Panc1 (cell line): ENCODE results near the gene TRAK1. TPM values are rescaled to one million over a fixed set of nuclear protein-coding genes. Genes with fewer than 3 reads are reported as not detected.
A peak's percentile ranks its signal among the peaks of the same experiment; 100 is the strongest.

Experiments used
- ATAC-seq: fragments of 200-7000 bp; cut with Tn5 transposase; 2 replicates; pipeline ENCODE4 v1.9.1; 2020; ENCODE audit warnings: mild to moderate bottlenecking, moderate library complexity
- BruUV-seq: library from RNA; stranded (reverse); fragments of 400-500 nt; replicated peaks from 2 replicates; lab custom pipeline; 2021; lab: Mats Ljungman, UMichigan
- CTCF ChIA-PET: fragments of 300-600 bp; sonication (Branson Sonifier 250); formaldehyde crosslinking; loops from one replicate; lab custom pipeline; 2022; ENCODE audit warnings: antibody characterized with exemption; lab: Charles Lee
- POLR2A ChIA-PET: fragments of 300-600 bp; sonication (Branson Sonifier 250); formaldehyde crosslinking; loops from one replicate; lab custom pipeline; 2022; ENCODE audit warnings: antibody characterized with exemption; lab: Charles Lee
- DNase-seq: peaks from one replicate; pipeline ENCODE4 v3.0.0-alpha.2; 2010; ENCODE audit warnings: low read depth, low spot score
- H3K27ac ChIP-seq: 2 replicates; pipeline ENCODE4 v1.5.1; 2011; ENCODE audit warnings: mild to moderate bottlenecking, low read length, inconsistent platforms
- H3K27me3 ChIP-seq: fragments of 200-500 bp; sonication (Bioruptor generic); 2 replicates; pipeline ENCODE4 v1.6.0; 2014; ENCODE audit warnings: low read length, inconsistent platforms; ENCODE audit not compliant: control insufficient read depth, insufficient read depth
- H3K36me3 ChIP-seq: fragments of 200-500 bp; sonication (Bioruptor generic); 2 replicates; pipeline ENCODE4 v1.5.1; 2014; ENCODE audit warnings: inconsistent platforms, mild to moderate bottlenecking, low read length, moderate library complexity; ENCODE audit not compliant: control insufficient read depth, insufficient read depth
- H3K4me1 ChIP-seq: 2 replicates; pipeline ENCODE4 v1.5.1; 2011; ENCODE audit warnings: inconsistent platforms, mild to moderate bottlenecking, low read length, moderate library complexity; ENCODE audit not compliant: control insufficient read depth, insufficient read depth
- H3K4me3 ChIP-seq, 2 experiments: 2 replicates each; pipeline ENCODE4 v1.5.1; 2011 to 2012; ENCODE audit warnings: low read depth in 2 of 2, low read length in 2 of 2, mild to moderate bottlenecking in 2 of 2, inconsistent platforms in 1 of 2, moderate library complexity in 1 of 2
- H3K9me3 ChIP-seq: fragments of 200-500 bp; sonication (Bioruptor generic); 2 replicates; pipeline ENCODE4 v1.5.1; 2014; ENCODE audit warnings: low read depth, mild to moderate bottlenecking, inconsistent platforms, low read length, moderate library complexity; ENCODE audit not compliant: control insufficient read depth, insufficient read depth
- CTCF ChIP-seq: fragments of 450-650 bp; IDR thresholded peaks from 2 replicates; pipeline ENCODE4 v1.5.1; 2017; ENCODE audit warnings: mild to moderate bottlenecking
- POLR2AphosphoS5 ChIP-seq: IDR thresholded peaks from 2 replicates; pipeline ENCODE4 v1.6.1; 2012; ENCODE audit warnings: mild to moderate bottlenecking, low read depth, low read length, moderate library complexity
- REST ChIP-seq, 2 experiments: IDR thresholded peaks; 2 replicates each; pipeline ENCODE4 v1.6.1; 2011 to 2012; ENCODE audit warnings: low read depth in 2 of 2, control low read depth in 1 of 2, low read length in 1 of 2, mild to moderate bottlenecking in 1 of 2, moderate library complexity in 1 of 2; ENCODE audit not compliant: insufficient read depth in 1 of 2
- SIN3A ChIP-seq: IDR thresholded peaks from 2 replicates; pipeline ENCODE4 v1.6.1; 2012; ENCODE audit warnings: low read depth, mild to moderate bottlenecking, low read length, moderate library complexity, borderline replicate concordance; ENCODE audit not compliant: insufficient read depth
- TCF7L2 ChIP-seq: IDR thresholded peaks from 2 replicates; pipeline ENCODE4 v1.6.1; 2011; ENCODE audit warnings: mild to moderate bottlenecking, low read depth, low read length, inconsistent platforms
- in situ Hi-C: cut with HindIII; loops from 2 replicates; pipeline ENCODE4 v1.10.0; 2016; ENCODE audit warnings: low sequenced_read_pairs, low pct_unique_long_range_greater_than_20kb
- intact Hi-C: fragments of 100-400 bp; cut with micrococcal nuclease; formaldehyde crosslinking; loops from one replicate; pipeline ENCODE4 v1.10.0; 2022; ENCODE audit not compliant: unreplicated experiment
- total RNA-seq: library from RNA; stranded (reverse); gene quantifications from one replicate; pipeline ENCODE4 v1.2.1, GENCODE V29; 2021; ENCODE audit not compliant: unreplicated experiment

Gene TRAK1
- total RNA-seq, 1 experiment from 2014 or later: 38.4 TPM

DNA sequence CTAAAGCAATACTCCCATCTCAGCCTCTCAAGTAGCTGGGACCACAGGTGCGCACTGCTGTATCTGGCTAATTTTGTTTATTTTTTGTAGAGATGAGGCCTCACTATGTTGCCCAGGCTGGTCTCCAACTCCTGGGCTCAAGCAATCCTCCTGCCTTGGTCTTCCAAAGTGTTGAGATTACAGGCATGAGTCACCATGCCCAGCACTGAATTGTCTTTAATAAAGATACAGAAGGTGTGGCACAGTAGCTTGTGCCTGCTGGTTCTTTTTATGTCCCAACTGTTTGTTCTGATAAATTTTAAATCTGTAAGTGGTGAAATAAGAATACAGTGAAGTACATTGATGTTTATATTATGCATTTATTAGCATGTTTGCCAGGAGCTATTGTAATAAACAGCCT is 20.6 kb upstream of the TRAK1 start:
- peak overlapping the region; percentile 91 for H3K27ac ChIP-seq
- H3K4me3 ChIP-seq: no peak overlapping the region
- CTCF ChIA-PET: interaction anchor here (0.6 kb wide), 1 partner anchor 17 kb away, joined by 3 read pairs; no protein-coding TSS in a partner anchor
- no peak for ATAC-seq
- H3K4me1 ChIP-seq: peaks cover 55% of the 10 kb centered on the region
- intact Hi-C loops (loop anchor here (5.0 kb wide), 1 partner anchor 43 kb away; no protein-coding TSS in a partner anchor), in situ Hi-C loops (no loop called here)
- H3K27me3 ChIP-seq: no peaks in the 10 kb centered on the region
- DNase-seq: no peak
- no peaks in the 10 kb centered on the region for H3K36me3 ChIP-seq
- no peak for TF ChIP-seq REST (IDR thresholded peaks at IDR 0.05; ENCODE audit: insufficient read depth in 1 of 2, low read depth in 2 of 2, low read length in 1 of 2)
- TF ChIP-seq SIN3A: no peak
- no peak for TF ChIP-seq TCF7L2
- TF ChIP-seq CTCF: no peak
- TF ChIP-seq POLR2AphosphoS5: no peak
- BruUV-seq: no TSS peak
- no peaks in the 10 kb centered on the region for H3K9me3 ChIP-seq
- POLR2A ChIA-PET: interaction anchor here (1.4 kb wide), 1 partner anchor 9 kb away, joined by 3 read pairs; no protein-coding TSS in a partner anchor

- no peak for TF ChIP-seq CTCF
- 0 out of 2 replicates have a peak, but pooled peaks have one; percentile 38 for TF ChIP-seq SIN3A
- TF ChIP-seq POLR2AphosphoS5: 0 out of 2 replicates have a peak, but pooled peaks have one; percentile 21
- no peak for TF ChIP-seq REST (IDR thresholded peaks at IDR 0.05; ENCODE audit: insufficient read depth in 1 of 2, low read depth in 2 of 2, low read length in 1 of 2)
- peak; percentile 61; the same call in 1 of the 2 replicates for TF ChIP-seq TCF7L2
- intact Hi-C loops: loop anchor here (5.0 kb wide), 1 partner anchor 45 kb away; no protein-coding TSS in a partner anchor
- Histone ChIP-seq H3K9me3 (no peaks in the 10 kb centered on the region), H3K36me3 (no peaks in the 10 kb centered on the region), H3K4me3 (peak overlapping the region; percentile 19 to 53), H3K4me1 (peaks cover 48% of the 10 kb centered on the region), H3K27ac (peak overlapping the region; percentile 91), H3K27me3 (no peaks in the 10 kb centered on the region)
- ATAC-seq (peak; percentile 86), DNase-seq (no peak)
- ChIA-PET POLR2A (interaction anchor here (0.6 to 0.8 kb wide), 9 partner anchors 10 to 349 kb away, joined by 3 to 26 read pairs (median 6); no protein-coding TSS in a partner anchor), CTCF (interaction anchor here (0.5 to 0.9 kb wide), 2 partner anchors 26 to 119 kb away, joined by 4 to 5 read pairs; no protein-coding TSS in a partner anchor)
- no TSS peak for BruUV-seq
- in situ Hi-C loops: no loop called here
Measured at GRCh38 chr3:42071904-42072812, 19.0 kb upstream of the TRAK1 start.
